HEK293T (cell line): ENCODE results near the gene HIC1.

Experiments used
- BHLHE40 ChIP-seq: fragments of 450-650 bp; IDR thresholded peaks from 2 replicates; pipeline ENCODE4 v1.6.1; 2016; ENCODE audit warnings: mild to moderate bottlenecking, moderate library complexity, borderline replicate concordance
- CTBP1 ChIP-seq: fragments of 450-650 bp; IDR thresholded peaks from 2 replicates; pipeline ENCODE4 v1.6.1; 2016; ENCODE audit warnings: borderline replicate concordance
- FOXA1 ChIP-seq: fragments of 450-650 bp; IDR thresholded peaks from 2 replicates; pipeline ENCODE4 v1.6.1; 2016; ENCODE audit warnings: mild to moderate bottlenecking
- FOXM1 ChIP-seq: fragments of 450-650 bp; IDR thresholded peaks from 2 replicates; pipeline ENCODE4 v1.6.1; 2017; ENCODE audit warnings: mild to moderate bottlenecking, borderline replicate concordance
- L3MBTL2 ChIP-seq: fragments of 450-650 bp; conservative IDR thresholded peaks from 2 replicates; pipeline ENCODE4 v1.6.1; 2016; ENCODE audit warnings: mild to moderate bottlenecking
- NFRKB ChIP-seq: fragments of 450-650 bp; IDR thresholded peaks from 2 replicates; pipeline ENCODE4 v1.6.1; 2016; ENCODE audit warnings: mild to moderate bottlenecking, moderate library complexity
- PKNOX1 ChIP-seq: fragments of 450-650 bp; IDR thresholded peaks from 2 replicates; pipeline ENCODE4 v1.6.1; 2016
- SP1 ChIP-seq: fragments of 450-650 bp; IDR thresholded peaks from 2 replicates; pipeline ENCODE4 v1.6.1; 2017
- SUZ12 ChIP-seq: fragments of 450-650 bp; IDR thresholded peaks from 2 replicates; pipeline ENCODE4 v1.6.1; 2016; ENCODE audit warnings: mild to moderate bottlenecking

- TF ChIP-seq SP1 (no peak), FOXM1 (no peak), SUZ12 (no peak), CTBP1 (no peak), FOXA1 (no peak), PKNOX1 (no peak), BHLHE40 (no peak), L3MBTL2 (no peak), NFRKB (no peak)
Observed at GRCh38 chr17:2090210-2090641, 35.3 kb downstream of the HIC1 start.
